Measurements from ENCODE around the gene DAZAP2. TPM values are rescaled to one million over a fixed set of nuclear protein-coding genes. Genes with fewer than 3 reads are reported as not detected.

The DAZAP2 gene
- total RNA-seq, 1 donor from 2014 or later: 77.9 TPM

DNA sequence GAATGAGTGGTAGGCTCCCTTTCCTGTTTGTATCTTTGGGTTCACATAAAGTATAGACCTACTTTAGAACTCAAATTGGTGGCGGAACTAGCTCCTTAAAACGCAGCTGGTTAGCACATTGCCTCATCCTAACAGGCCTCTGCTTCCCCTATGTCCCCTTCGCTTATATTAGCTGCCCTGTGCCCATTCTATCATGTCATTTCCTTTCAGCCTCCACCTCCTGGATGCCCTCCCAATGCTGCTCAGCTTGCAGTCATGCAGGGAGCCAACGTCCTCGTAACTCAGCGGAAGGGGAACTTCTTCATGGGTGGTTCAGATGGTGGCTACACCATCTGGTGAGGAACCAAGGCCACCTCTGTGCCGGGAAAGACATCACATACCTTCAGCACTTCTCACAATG is 3.5 kb downstream of the DAZAP2 start:
- H3K4me3 Mint-ChIP-seq (ENCODE audit: unreplicated experiment): no peak overlapping the region

GRCh38 chr12:51242876-51243275 is 4.2 kb downstream of the DAZAP2 start:
- no peak overlapping the region for H3K4me3 Mint-ChIP-seq (ENCODE audit: unreplicated experiment)
- H3K27ac Mint-ChIP-seq (ENCODE audit: unreplicated experiment): no peak overlapping the region
- no peak for TF ChIP-seq CTCF (IDR thresholded peaks at IDR 0.05)
- no peaks in the 10 kb centered on the region for H3K9me3 Mint-ChIP-seq (ENCODE audit: low read depth)
- peaks cover 15% of the 10 kb centered on the region for H3K36me3 Mint-ChIP-seq (ENCODE audit: low read depth)
- H3K4me1 Mint-ChIP-seq (ENCODE audit: low read depth): peaks cover 32% of the 10 kb centered on the region
- no peaks in the 10 kb centered on the region for H3K27me3 Mint-ChIP-seq (ENCODE audit: low read depth)
- DNase-seq (ENCODE audit: low spot score): no peak

More for the DNA sequence above, 3.5 kb downstream of the DAZAP2 start:
- no peak overlapping the region for H3K27ac Mint-ChIP-seq (ENCODE audit: unreplicated experiment)
- no peaks in the 10 kb centered on the region for H3K9me3 Mint-ChIP-seq (ENCODE audit: low read depth)
- H3K4me1 Mint-ChIP-seq (ENCODE audit: low read depth): peaks cover 34% of the 10 kb centered on the region
- H3K36me3 Mint-ChIP-seq (ENCODE audit: low read depth): peaks cover 15% of the 10 kb centered on the region
- H3K27me3 Mint-ChIP-seq (ENCODE audit: low read depth): no peaks in the 10 kb centered on the region
- no peak for DNase-seq (ENCODE audit: low spot score)
- no peak for TF ChIP-seq CTCF (IDR thresholded peaks at IDR 0.05)

GRCh38 chr12:51244269-51244668 is 5.6 kb downstream of the DAZAP2 start:
- DNase-seq (ENCODE audit: low spot score): no peak
- no peaks in the 10 kb centered on the region for H3K9me3 Mint-ChIP-seq (ENCODE audit: low read depth)
- no peaks in the 10 kb centered on the region for H3K27me3 Mint-ChIP-seq (ENCODE audit: low read depth)
- no peak overlapping the region for H3K27ac Mint-ChIP-seq (ENCODE audit: unreplicated experiment)
- no peak for TF ChIP-seq CTCF (IDR thresholded peaks at IDR 0.05)
- H3K4me1 Mint-ChIP-seq (ENCODE audit: low read depth): peaks cover 26% of the 10 kb centered on the region
- peaks cover 15% of the 10 kb centered on the region for H3K36me3 Mint-ChIP-seq (ENCODE audit: low read depth)
- no peak overlapping the region for H3K4me3 Mint-ChIP-seq (ENCODE audit: unreplicated experiment)

DNA sequence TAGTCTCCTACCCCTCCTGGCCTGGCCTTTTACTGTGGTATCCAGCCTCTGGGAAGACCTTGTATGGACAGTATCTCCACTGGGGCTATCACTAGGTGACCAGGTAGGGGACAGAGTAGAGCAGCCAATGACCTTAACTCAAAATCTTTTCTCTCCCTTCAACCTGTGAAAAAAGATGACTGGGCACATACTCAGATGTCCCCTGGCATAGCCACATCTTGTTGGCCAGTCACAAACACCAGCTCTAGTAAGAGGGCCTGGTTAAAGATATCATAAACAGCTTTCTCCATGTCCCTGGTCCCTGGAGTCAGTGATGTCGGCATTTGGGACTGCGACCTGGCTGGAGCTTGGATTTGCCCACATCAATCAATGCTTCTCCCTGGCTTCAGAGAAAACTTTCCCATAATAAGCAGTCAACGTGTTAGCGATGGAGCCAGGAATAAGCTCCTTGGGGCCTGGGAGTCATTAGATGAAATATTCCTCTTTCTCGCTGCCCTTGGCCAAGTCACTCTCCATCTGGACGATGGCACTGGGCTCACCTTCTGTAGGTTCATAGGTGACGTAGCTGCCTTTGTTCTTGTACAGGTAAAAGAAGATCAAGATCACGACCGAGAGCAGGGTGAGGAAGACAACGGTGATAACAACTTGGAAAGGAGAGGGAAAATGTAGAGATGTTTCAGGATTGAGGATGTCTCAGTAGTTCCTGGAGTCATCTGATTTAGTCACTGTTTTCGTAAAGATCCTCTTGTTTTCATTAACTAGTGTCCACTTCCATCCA is 7.0 kb downstream of the DAZAP2 start:
- H3K9me3 Mint-ChIP-seq (ENCODE audit: low read depth): no peaks in the 10 kb centered on the region
- no peaks in the 10 kb centered on the region for H3K27me3 Mint-ChIP-seq (ENCODE audit: low read depth)
- TF ChIP-seq CTCF (IDR thresholded peaks at IDR 0.05): no peak
- peaks cover 15% of the 10 kb centered on the region for H3K4me1 Mint-ChIP-seq (ENCODE audit: low read depth)
- no peak for DNase-seq (ENCODE audit: low spot score)
- H3K27ac Mint-ChIP-seq (ENCODE audit: unreplicated experiment): no peak overlapping the region
- H3K4me3 Mint-ChIP-seq (ENCODE audit: unreplicated experiment): no peak overlapping the region
- peaks cover 15% of the 10 kb centered on the region for H3K36me3 Mint-ChIP-seq (ENCODE audit: low read depth)

DNA sequence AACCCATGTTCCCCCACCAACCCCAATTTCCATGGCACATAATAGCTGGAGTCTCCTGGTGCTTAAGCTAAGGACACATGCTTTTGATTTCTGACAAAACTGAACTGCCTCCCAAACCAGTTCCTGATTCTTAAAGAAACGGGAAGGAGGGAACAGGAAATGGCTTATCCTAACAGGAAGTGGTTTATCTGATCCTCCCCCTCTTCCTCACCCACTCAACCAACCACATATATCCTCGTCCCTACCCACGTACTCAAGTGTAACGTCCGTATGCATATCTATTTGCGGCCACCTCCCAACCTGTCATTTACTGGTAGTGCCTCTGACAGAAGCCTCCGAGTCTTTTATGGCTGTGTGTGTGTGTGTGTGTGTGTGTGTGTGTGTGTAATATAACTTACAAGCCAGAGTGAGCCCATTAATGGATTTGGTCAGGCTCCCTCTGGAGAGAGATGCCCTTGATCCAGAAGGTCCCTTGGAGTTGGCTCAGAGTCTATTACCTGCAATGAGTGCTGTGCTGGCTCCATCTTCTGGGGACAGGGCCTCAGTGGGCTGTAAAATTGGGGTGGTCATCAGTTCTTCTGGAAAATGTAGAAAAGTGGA is 7.7 kb downstream of the DAZAP2 start:
- Mint-ChIP-seq H3K4me1 (ENCODE audit: low read depth) (peaks cover 9% of the 10 kb centered on the region), H3K9me3 (ENCODE audit: low read depth) (no peaks in the 10 kb centered on the region), H3K27ac (ENCODE audit: unreplicated experiment) (no peak overlapping the region), H3K4me3 (ENCODE audit: unreplicated experiment) (no peak overlapping the region), H3K27me3 (ENCODE audit: low read depth) (no peaks in the 10 kb centered on the region), H3K36me3 (ENCODE audit: low read depth) (peaks cover 15% of the 10 kb centered on the region)
- TF ChIP-seq CTCF (IDR thresholded peaks at IDR 0.05): peak; percentile 26
- DNase-seq (ENCODE audit: low spot score): no peak

All from chondrocyte (in vitro differentiated cells).